ENCODE results near the gene FOXP1. TPM values are rescaled to one million over a fixed set of nuclear protein-coding genes. Genes with fewer than 3 reads are reported as not detected.

The FOXP1 gene
- total RNA-seq, 2 experiments from 2014 or later = 178 TPM

DNA sequence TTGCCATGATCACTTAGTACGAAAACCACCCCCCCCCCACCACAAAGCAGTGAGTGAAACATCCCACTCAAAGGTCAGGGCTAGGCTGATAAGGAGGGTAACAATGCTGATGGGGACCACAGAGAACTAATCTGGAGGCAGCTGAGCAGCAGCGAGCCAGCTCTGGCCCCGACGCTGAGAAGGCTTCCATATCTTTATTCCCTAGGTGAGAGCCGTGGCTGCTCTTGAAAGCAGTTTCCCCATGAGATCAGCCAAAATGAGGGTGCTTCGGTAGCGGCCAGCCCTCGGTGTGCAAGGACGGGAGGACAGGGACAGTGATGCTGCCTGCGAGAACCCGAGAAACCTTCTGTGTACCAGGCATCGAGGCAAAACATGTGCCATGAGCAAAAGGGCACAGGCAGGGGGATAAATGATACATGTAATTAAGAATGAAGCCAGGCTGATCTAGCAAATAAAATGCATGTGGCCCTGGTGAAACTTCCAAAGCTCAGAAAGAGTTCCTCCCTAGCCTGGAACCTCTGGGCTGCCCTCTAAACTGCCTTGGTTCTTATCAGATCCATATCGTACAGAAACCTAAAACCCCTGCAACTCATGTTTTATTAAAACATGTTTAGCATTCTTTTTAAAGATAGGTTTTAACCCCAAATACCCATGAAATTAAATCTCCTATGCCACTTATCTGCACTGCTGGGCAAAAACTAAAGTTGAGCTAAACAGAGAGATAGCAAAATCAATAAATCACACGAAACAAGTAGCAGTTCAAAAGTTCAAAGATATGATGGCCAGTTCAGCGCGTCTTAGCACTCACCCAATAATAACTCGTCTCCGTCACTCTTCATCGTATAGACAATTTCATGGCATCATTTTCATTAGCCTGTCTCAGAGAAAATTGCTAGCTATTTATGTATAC is 337.3 kb downstream of the FOXP1 start:
- H3K4me3 Mint-ChIP-seq = no peak overlapping the region
- no peak for ATAC-seq (ENCODE audit: low read depth)
- peaks cover 18% of the 10 kb centered on the region for H3K4me1 Mint-ChIP-seq

DNA sequence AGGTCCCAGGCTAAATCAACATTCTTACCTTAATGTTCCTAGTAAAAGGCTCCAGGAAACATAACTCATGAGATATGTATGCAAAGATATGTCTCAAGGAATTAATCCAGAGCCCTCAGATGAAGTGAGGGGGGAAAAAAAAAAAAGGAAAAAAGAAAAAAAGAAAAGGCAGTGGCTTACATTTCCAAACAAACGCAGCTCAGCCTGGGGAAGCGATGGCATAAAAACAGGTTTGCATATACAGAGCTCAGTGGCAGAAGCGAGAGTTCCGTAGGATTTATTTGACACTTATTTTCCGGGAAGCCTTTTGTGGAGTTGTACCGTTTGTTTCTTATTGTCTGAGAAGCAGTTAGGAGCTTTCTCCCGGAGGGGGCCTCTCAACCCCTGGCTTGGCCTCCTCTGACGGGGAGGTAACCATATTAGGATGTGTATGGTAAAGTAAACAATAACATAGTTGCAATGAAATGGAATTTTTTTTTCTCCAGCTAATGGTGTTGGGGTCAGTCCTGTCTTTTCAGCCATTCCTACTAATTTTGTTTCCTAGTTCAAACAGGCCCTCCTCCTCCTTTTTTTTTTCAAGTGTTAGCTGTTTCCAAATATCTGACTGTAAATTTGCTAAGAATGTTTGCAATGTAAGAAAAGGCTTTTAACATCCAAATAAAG is 338.6 kb downstream of the FOXP1 start:
- peaks cover 17% of the 10 kb centered on the region for H3K4me1 Mint-ChIP-seq

More for the DNA sequence above, 337.3 kb downstream of the FOXP1 start:
- no peak for DNase-seq
- Mint-ChIP-seq H3K9me3 (no peaks in the 10 kb centered on the region), H3K27ac (no peak overlapping the region), H3K36me3 (peaks cover 2% of the 10 kb centered on the region), H3K27me3 (no peaks in the 10 kb centered on the region)
- POLR2A ChIA-PET = no interaction called here

DNA sequence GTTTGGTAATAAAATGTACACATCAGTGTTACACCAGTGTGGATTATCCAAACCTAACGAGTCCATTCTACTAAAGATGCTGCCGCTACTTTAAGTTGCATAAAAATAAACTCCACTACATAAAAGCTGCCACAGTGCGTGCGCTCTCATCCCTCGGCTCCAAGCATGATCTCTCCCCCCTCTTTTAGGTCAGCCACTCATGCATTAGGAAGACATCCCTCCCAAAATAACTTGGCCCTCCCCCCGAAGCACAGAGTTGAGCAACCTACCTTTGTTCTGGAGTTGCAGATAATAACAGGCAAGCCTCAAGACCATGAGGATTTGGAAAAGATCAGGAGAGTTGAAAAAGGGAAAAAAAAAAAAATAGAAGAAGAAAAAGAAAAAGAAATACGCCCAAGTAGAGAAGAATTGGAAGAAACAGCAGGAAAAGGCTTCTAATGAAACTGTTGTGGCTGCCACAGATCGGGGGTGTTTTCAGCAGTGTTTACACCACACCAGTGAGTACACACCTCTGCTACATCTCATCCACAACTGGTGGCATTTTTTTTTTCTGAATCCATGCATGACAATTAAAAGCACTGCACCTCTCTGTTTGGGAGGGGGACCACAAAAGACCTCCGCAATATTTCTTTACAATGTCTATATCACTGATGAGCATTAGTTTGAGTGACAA is 339.2 kb downstream of the FOXP1 start:
- Mint-ChIP-seq H3K4me3 (no peak overlapping the region), H3K27me3 (no peaks in the 10 kb centered on the region), H3K36me3 (peaks cover 1% of the 10 kb centered on the region), H3K4me1 (peaks cover 12% of the 10 kb centered on the region), H3K9me3 (no peaks in the 10 kb centered on the region), H3K27ac (no peak overlapping the region)
- DNase-seq (no peak), ATAC-seq (ENCODE audit: low read depth) (no peak)
- POLR2A ChIA-PET = no interaction called here

More for the DNA sequence above, 338.6 kb downstream of the FOXP1 start:
- no peak for DNase-seq
- no peak overlapping the region for H3K27ac Mint-ChIP-seq
- POLR2A ChIA-PET = no interaction called here
- H3K36me3 Mint-ChIP-seq = peaks cover 1% of the 10 kb centered on the region
- no peaks in the 10 kb centered on the region for H3K27me3 Mint-ChIP-seq
- ATAC-seq (ENCODE audit: low read depth) = no peak
- no peaks in the 10 kb centered on the region for H3K9me3 Mint-ChIP-seq
- no peak overlapping the region for H3K4me3 Mint-ChIP-seq

DNA sequence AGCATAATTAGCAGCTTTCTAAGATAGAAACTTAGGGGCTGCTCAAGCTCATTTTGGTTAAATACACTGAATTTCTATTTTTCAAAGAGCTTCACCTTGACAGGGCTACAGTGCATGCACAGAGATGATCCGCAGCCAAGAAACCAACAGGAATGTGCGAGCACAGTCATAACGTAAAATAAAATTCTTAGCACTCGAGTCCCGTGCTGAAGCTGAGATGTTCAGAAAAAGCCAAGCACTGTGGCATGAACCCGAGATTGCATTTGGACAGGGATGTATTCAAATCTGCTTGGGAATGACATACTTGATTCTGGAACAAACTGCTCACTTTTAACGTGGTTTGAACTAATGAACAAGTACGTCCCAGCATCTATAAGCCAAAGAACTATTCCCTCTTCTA is 340.3 kb downstream of the FOXP1 start:
- no peaks in the 10 kb centered on the region for H3K27me3 Mint-ChIP-seq

DNA sequence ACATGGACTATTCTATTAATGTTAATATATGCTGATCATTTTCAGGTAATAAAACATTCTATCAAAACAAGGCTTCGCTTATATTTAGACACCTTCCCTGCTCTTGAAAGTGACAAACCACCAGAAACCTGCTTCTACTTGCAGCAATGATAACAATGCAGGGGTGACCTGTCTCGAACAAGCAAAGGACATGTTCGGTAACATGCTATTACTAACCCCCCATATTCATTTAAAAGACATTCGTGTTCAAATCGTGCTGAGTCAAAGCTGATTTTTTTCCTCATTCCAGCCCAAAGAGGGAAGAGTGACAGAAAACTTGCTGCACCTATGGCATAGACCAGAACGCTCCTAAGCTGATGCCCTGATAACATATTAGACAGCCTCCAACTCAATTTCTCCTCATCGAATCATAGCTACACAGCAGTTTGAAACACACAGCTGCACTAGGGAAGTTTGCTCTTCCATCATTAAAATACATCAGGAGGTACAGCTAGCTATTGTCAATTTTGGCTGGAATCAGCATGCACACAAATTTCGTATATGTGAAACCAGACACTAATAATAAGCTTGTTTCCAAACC is 341.5 kb downstream of the FOXP1 start:
- no peaks in the 10 kb centered on the region for H3K27me3 Mint-ChIP-seq
- no peak overlapping the region for H3K4me3 Mint-ChIP-seq
- H3K36me3 Mint-ChIP-seq = peaks cover 6% of the 10 kb centered on the region
- H3K27ac Mint-ChIP-seq = no peak overlapping the region
- H3K9me3 Mint-ChIP-seq = no peaks in the 10 kb centered on the region
- ATAC-seq (ENCODE audit: low read depth) (no peak), DNase-seq (no peak)
- POLR2A ChIA-PET = no interaction called here
- peaks cover 13% of the 10 kb centered on the region for H3K4me1 Mint-ChIP-seq

More for the DNA sequence above, 340.3 kb downstream of the FOXP1 start:
- DNase-seq (no peak), ATAC-seq (ENCODE audit: low read depth) (no peak)
- POLR2A ChIA-PET = no interaction called here
- H3K4me1 Mint-ChIP-seq = peaks cover 13% of the 10 kb centered on the region
- H3K9me3 Mint-ChIP-seq = no peaks in the 10 kb centered on the region
- H3K27ac Mint-ChIP-seq = no peak overlapping the region
- H3K36me3 Mint-ChIP-seq = peaks cover 1% of the 10 kb centered on the region
- no peak overlapping the region for H3K4me3 Mint-ChIP-seq

DNA sequence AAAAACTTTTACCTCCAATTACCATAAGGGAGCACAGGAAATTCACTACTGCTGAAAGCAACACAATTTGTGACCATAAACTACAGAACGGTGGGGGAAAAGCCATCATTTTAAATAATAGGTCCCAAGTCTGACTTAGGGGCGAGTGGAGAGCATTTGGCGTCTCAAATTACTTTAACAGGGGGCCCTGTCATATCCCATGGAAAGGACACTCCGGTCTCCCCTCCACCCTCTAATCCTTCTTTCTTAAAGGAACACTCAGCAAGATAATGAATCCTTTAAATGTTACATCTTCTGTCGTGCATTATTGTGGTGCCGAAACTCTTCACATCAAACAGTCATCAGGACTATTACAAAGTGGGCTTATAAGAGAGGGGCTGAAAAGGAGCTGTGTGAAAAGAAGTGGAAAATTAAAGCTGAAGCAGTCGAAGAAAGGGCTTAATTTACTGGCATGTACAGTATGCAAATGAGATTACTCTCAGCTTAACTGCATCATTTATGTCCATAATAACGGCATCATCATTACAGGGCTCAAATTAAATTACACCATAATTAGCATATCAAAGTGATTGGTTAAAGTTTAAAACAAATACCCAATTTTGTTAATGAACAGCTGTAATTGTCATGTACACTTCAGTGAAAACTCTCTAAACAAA is 342.2 kb downstream of the FOXP1 start:
- Mint-ChIP-seq H3K27me3 (no peaks in the 10 kb centered on the region), H3K36me3 (peaks cover 9% of the 10 kb centered on the region), H3K4me1 (peaks cover 12% of the 10 kb centered on the region), H3K27ac (no peak overlapping the region), H3K4me3 (no peak overlapping the region), H3K9me3 (no peaks in the 10 kb centered on the region)
- DNase-seq = no peak
- POLR2A ChIA-PET = no interaction called here
- ATAC-seq (ENCODE audit: low read depth) = no peak

DNA sequence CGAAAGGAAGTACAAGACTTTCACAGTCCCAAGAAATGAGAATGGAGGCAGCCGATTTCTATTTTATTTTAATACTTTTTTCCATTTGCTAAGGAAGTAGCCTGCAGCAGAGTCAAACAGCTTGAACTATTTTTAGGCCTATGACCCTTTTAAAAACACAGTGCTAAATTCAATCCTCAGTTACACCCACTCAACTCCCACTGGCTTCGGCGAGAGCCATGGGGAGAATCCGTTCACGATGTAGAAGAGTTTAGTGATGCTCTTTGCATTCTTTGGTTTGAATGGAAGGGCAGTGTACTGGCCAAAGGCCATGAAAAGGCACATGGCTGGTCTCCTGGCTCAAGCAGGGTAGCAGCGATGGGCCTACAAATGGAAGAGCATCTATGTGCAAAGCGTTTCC is 343.5 kb downstream of the FOXP1 start:
- Mint-ChIP-seq H3K27me3 (no peaks in the 10 kb centered on the region), H3K27ac (no peak overlapping the region), H3K9me3 (no peaks in the 10 kb centered on the region), H3K36me3 (peaks cover 15% of the 10 kb centered on the region), H3K4me3 (no peak overlapping the region), H3K4me1 (peaks cover 12% of the 10 kb centered on the region)
- DNase-seq = no peak
- no peak for ATAC-seq (ENCODE audit: low read depth)
- POLR2A ChIA-PET = no interaction called here

DNA sequence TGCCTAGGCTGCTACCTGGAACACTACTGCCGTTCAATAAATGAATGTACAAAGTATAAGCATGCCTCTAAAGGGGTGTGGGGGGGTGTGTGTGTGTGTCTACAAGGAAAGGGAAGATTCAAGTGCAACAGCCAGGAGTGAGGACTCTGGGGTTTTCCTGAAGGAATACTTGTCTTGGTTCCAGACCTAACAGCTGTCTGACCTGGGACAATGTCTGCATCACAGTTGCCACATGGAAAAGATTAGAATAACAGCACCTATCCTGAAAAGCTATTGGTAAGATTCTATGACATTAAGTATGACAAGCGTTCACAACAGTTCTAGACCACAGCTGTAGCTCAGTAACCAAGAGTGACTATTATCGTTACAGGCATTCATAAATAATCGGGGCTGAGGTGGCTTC is 345.2 kb downstream of the FOXP1 start:
- peaks cover 18% of the 10 kb centered on the region for H3K4me1 Mint-ChIP-seq
- no peak overlapping the region for H3K4me3 Mint-ChIP-seq
- peaks cover 22% of the 10 kb centered on the region for H3K36me3 Mint-ChIP-seq
- no peak for ATAC-seq (ENCODE audit: low read depth)
- no peak for DNase-seq
- H3K9me3 Mint-ChIP-seq = no peaks in the 10 kb centered on the region
- no peak overlapping the region for H3K27ac Mint-ChIP-seq
- POLR2A ChIA-PET = no interaction called here
- H3K27me3 Mint-ChIP-seq = no peaks in the 10 kb centered on the region

DNA sequence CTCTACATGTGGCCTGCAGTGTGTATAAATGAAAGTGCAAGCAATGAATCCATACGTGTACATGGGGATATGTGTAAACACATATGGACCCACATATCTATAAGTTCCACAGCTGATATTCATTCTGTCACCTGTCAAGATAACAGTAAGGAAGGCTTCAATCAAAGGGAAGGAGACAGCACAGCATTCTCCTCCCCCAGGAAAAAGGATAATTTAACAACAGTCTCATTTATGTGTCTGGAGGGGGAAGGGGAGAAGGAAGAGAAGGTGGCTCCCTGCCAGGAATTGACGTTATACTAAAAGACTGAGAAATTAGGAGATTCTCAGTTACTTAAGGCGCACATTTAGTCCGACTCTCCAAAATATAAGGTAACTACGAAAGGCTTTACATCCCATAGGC is 345.9 kb downstream of the FOXP1 start:
- Mint-ChIP-seq H3K9me3 (no peaks in the 10 kb centered on the region), H3K27ac (no peak overlapping the region), H3K4me1 (peaks cover 20% of the 10 kb centered on the region), H3K4me3 (no peak overlapping the region), H3K36me3 (peaks cover 22% of the 10 kb centered on the region), H3K27me3 (no peaks in the 10 kb centered on the region)
- ATAC-seq (ENCODE audit: low read depth) (no peak), DNase-seq (no peak)
- POLR2A ChIA-PET = no interaction called here

DNA sequence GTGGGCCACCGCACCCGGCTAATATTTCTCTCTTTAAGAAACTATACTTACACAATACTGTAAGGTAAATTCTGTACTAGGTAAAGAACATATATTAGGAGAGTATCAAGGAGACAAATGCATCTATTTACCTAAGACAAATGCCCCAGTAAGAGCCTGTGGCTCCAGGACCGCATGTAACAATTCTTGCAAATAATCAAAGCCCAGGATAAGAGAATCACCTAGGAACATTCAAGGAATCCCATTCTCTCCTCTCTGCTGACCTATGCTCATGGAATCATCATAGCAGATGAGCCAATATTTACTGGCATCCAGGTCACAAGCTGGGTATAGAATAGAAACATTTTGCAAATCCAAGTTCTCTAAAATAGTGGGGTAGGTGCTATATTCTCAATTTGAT is 347.7 kb downstream of the FOXP1 start:
- no peak for DNase-seq
- Mint-ChIP-seq H3K27ac (no peak overlapping the region), H3K27me3 (no peaks in the 10 kb centered on the region), H3K4me1 (peaks cover 35% of the 10 kb centered on the region), H3K4me3 (no peak overlapping the region), H3K9me3 (no peaks in the 10 kb centered on the region), H3K36me3 (peaks cover 23% of the 10 kb centered on the region)
- no peak for ATAC-seq (ENCODE audit: low read depth)
- POLR2A ChIA-PET = no interaction called here

DNA sequence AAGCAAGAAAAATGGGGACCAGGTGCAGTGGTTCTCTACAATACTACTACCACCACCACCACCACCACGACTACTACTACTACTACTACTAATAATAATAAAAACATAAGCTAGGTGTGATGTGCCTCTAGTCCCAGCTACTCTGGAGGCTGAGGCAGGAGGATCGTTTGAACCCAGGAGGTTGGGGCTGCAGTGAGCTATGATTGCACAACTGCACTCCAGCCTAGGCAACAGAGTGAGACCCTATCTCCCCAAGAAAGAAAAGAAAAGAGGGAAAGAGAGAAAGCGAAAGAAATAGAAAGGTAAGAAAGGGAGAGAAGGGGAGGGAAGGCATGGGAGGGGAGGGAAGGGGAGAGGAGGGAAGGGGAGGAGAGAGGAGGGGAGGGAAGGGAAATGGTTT is 350.6 kb downstream of the FOXP1 start:
- POLR2A ChIA-PET = interaction anchor here (0.7 kb wide), 2 partner anchors 34 to 166 kb away, joined by 3 to 4 read pairs; no protein-coding TSS in a partner anchor
- Mint-ChIP-seq H3K36me3 (peaks cover 22% of the 10 kb centered on the region), H3K4me3 (no peak overlapping the region), H3K4me1 (peaks cover 45% of the 10 kb centered on the region), H3K27me3 (no peaks in the 10 kb centered on the region), H3K27ac (peak overlapping the region; percentile 23), H3K9me3 (no peaks in the 10 kb centered on the region)
- DNase-seq = no peak
- ATAC-seq (ENCODE audit: low read depth) = no peak

DNA sequence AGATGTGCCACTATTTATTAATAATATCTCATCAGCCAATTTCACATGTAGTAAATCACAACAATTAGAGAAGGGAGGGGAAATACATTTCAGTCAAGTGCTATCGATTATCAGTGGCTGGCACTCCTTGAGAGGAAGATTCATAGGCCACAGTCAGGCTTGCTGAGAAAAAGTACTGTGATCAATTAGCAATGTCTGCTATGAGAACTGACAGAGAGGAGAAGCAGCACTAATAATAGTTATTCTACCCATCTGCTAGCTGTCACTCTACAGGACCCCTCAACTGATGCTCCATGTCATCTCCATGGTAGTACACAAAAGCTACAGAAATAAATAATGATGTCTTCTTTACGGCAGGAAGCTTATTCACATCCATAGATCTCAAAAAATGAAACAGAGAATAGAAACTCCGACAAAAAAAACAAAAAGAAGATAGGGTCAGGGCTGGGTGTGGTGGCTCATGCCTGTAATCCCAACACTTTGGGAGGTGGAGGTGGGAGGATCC is 351.3 kb downstream of the FOXP1 start:
- peak overlapping the region; percentile 51 for H3K27ac Mint-ChIP-seq
- peak overlapping the region; percentile 25 for H3K4me3 Mint-ChIP-seq
- peaks cover 17% of the 10 kb centered on the region for H3K36me3 Mint-ChIP-seq
- ATAC-seq (ENCODE audit: low read depth) = peak; percentile 14
- DNase-seq = no peak
- peaks cover 48% of the 10 kb centered on the region for H3K4me1 Mint-ChIP-seq
- H3K27me3 Mint-ChIP-seq = no peaks in the 10 kb centered on the region
- no peaks in the 10 kb centered on the region for H3K9me3 Mint-ChIP-seq
- POLR2A ChIA-PET = no interaction called here

DNA sequence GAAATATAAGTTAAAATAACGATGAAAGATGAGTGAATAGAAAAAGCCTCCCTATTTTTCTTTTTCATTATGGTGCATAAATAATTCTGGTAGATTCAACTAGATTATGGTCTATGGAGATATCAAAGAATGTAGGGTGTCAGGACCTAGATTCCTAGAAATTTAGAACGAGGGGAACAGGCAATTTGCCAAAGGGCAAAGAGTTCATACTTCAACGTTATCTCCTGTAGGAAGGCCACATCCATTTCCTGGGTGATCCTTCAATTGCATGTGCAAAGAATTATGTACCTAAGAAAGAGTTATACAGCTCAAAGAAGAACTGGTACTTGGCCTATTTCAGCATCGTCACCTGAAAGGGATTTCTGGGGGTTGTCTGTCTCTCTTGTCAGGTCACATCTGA is 351.8 kb downstream of the FOXP1 start:
- ATAC-seq (ENCODE audit: low read depth) = no peak
- no peaks in the 10 kb centered on the region for H3K27me3 Mint-ChIP-seq
- no peak for DNase-seq
- no peaks in the 10 kb centered on the region for H3K9me3 Mint-ChIP-seq
- peaks cover 17% of the 10 kb centered on the region for H3K36me3 Mint-ChIP-seq
- H3K4me3 Mint-ChIP-seq = no peak overlapping the region
- H3K4me1 Mint-ChIP-seq = peaks cover 53% of the 10 kb centered on the region
- POLR2A ChIA-PET = no interaction called here
- H3K27ac Mint-ChIP-seq = no peak overlapping the region
